IMR-90 (cell line): ENCODE measurements around the gene FAF2. TPM values are rescaled to one million over a fixed set of nuclear protein-coding genes. Genes with fewer than 3 reads are reported as not detected.

ENCODE experiments used
- ATAC-seq: fragments of 200-7000 bp; cut with Tn5 transposase; 2 replicates; pipeline ENCODE4 v1.9.1; 2020; ENCODE audit warnings: low read depth, mild to moderate bottlenecking, moderate library complexity
- BruUV-seq: library from RNA; stranded (reverse); fragments of 400-500 nt; replicated peaks from 2 replicates; lab custom pipeline; 2021; lab: Mats Ljungman, UMichigan
- CTCF ChIA-PET: fragments of 300-600 bp; formaldehyde crosslinking; extraction: SDS; loops from one replicate; lab custom pipeline; 2021; ENCODE audit warnings: antibody characterized with exemption; lab: Yijun Ruan, JAX
- POLR2A ChIA-PET: fragments of 300-600 bp; sonication (Branson Sonifier 250); formaldehyde crosslinking; loops from one replicate; lab custom pipeline; 2022; ENCODE audit warnings: antibody characterized with exemption; ENCODE audit not compliant: unreplicated experiment; lab: Charles Lee
- DNase-seq: peaks from one replicate; pipeline ENCODE4 v3.0.0; 2013
- H2AFZ ChIP-seq: replicated peaks from 2 replicates; pipeline ENCODE3; 2013; ENCODE audit warnings: low read length, mild to moderate bottlenecking; ENCODE audit not compliant: poor library complexity
- H2AK5ac ChIP-seq: 2 replicates; pipeline ENCODE4 v1.6.1; 2013; ENCODE audit warnings: low read depth, low read length, inconsistent platforms
- H2AK9ac ChIP-seq: replicated peaks from 2 replicates; pipeline ENCODE3; 2013; ENCODE audit warnings: mild to moderate bottlenecking, low read depth, low read length, moderate library complexity; ENCODE audit not compliant: poor library complexity
- H2BK120ac ChIP-seq: 2 replicates; pipeline ENCODE4 v1.6.1; 2013; ENCODE audit warnings: low read depth, low read length, inconsistent platforms
- H2BK15ac ChIP-seq: 3 replicates; pipeline ENCODE4 v1.6.1; 2013; ENCODE audit warnings: low read depth, low read length, inconsistent platforms
- H2BK20ac ChIP-seq: 2 replicates; pipeline ENCODE4 v1.6.1; 2013; ENCODE audit warnings: low read depth, mild to moderate bottlenecking, inconsistent platforms, low read length, moderate library complexity
- H2BK5ac ChIP-seq: 2 replicates; pipeline ENCODE4 v1.6.1; 2013; ENCODE audit warnings: mild to moderate bottlenecking, low read depth, low read length, inconsistent platforms; ENCODE audit not compliant: poor library complexity, severe bottlenecking
- H3K14ac ChIP-seq: replicated peaks from 2 replicates; pipeline ENCODE4 v1.6.1; 2013; ENCODE audit warnings: low read depth, low read length, inconsistent platforms
- H3K18ac ChIP-seq: 2 replicates; pipeline ENCODE4 v1.6.1; 2013; ENCODE audit warnings: low read depth, low read length, control low read depth
- H3K23ac ChIP-seq: 2 replicates; pipeline ENCODE4 v1.6.1; 2013; ENCODE audit warnings: low read depth, low read length, inconsistent platforms
- H3K27ac ChIP-seq: 2 replicates; pipeline ENCODE4 v1.5.1; 2013; ENCODE audit warnings: mild to moderate bottlenecking, control low read depth, low read length; ENCODE audit not compliant: insufficient read depth
- H3K27me3 ChIP-seq: 2 replicates; pipeline ENCODE4 v1.6.1; 2013; ENCODE audit warnings: low read length; ENCODE audit not compliant: control insufficient read depth, insufficient read depth
- H3K36me3 ChIP-seq: 2 replicates; pipeline ENCODE4 v1.6.1; 2013; ENCODE audit warnings: low read length, mixed read lengths; ENCODE audit not compliant: control insufficient read depth, insufficient read depth
- H3K4ac ChIP-seq: 2 replicates; pipeline ENCODE4 v1.6.1; 2013; ENCODE audit warnings: low read depth, low read length, inconsistent platforms
- H3K4me1 ChIP-seq: 2 replicates; pipeline ENCODE4 v1.6.1; 2013; ENCODE audit warnings: low read length, mixed read lengths; ENCODE audit not compliant: control insufficient read depth, insufficient read depth
- H3K4me2 ChIP-seq: 2 replicates; pipeline ENCODE4 v1.6.1; 2013; ENCODE audit warnings: low read depth, mild to moderate bottlenecking, control low read depth, low read length, moderate library complexity
- H3K4me3 ChIP-seq: 2 replicates; pipeline ENCODE4 v1.5.1; 2013; ENCODE audit warnings: low read depth, mild to moderate bottlenecking, control low read depth, low read length, moderate library complexity; ENCODE audit not compliant: insufficient read depth
- H3K56ac ChIP-seq: 2 replicates; pipeline ENCODE4 v1.6.1; 2013; ENCODE audit warnings: low read length, inconsistent platforms; ENCODE audit not compliant: insufficient read depth; ENCODE audit errors: extremely low read depth
- H3K79me1 ChIP-seq, 2 experiments: 2 replicates each; pipeline ENCODE4 v1.6.1; 2013; ENCODE audit warnings: low read length in 2 of 2, inconsistent platforms in 1 of 2, low read depth in 1 of 2
- H3K9ac ChIP-seq: 2 replicates; pipeline ENCODE4 v1.6.1; 2013; ENCODE audit warnings: low read depth, low read length, control low read depth
- H3K9me1 ChIP-seq: 2 replicates; pipeline ENCODE4 v1.6.1; 2013; ENCODE audit warnings: low read length, inconsistent platforms; ENCODE audit not compliant: insufficient read depth
- H3K9me3 ChIP-seq: 2 replicates; pipeline ENCODE4 v1.6.1; 2013; ENCODE audit warnings: low read length; ENCODE audit not compliant: control insufficient read depth, insufficient read depth
- H4K20me1 ChIP-seq: 2 replicates; pipeline ENCODE4 v1.6.1; 2013; ENCODE audit warnings: low read length, inconsistent platforms; ENCODE audit not compliant: insufficient read depth
- H4K5ac ChIP-seq: 2 replicates; pipeline ENCODE4 v1.6.1; 2013; ENCODE audit warnings: mild to moderate bottlenecking, low read depth, low read length, control low read depth
- H4K8ac ChIP-seq, 2 experiments: 2 replicates each; pipeline ENCODE4 v1.6.1; 2013; ENCODE audit warnings: low read depth in 2 of 2, low read length in 2 of 2, control low read depth in 1 of 2, inconsistent platforms in 1 of 2
- H4K91ac ChIP-seq: 2 replicates; pipeline ENCODE4 v1.6.1; 2013; ENCODE audit warnings: low read depth, low read length, inconsistent platforms; ENCODE audit not compliant: insufficient read depth
- CEBPB ChIP-seq: IDR thresholded peaks from 2 replicates; pipeline ENCODE4 v1.6.1; 2012; ENCODE audit warnings: low read depth, low read length, improper control_type of control experiment
- CHD1 ChIP-seq: IDR thresholded peaks from 2 replicates; pipeline ENCODE4 v1.6.1; 2012; ENCODE audit warnings: low read depth, low read length, improper control_type of control experiment
- CTCF ChIP-seq: conservative IDR thresholded peaks from 2 replicates; pipeline ENCODE4 v1.5.1; 2012; ENCODE audit warnings: mild to moderate bottlenecking, low read depth, low read length, improper control_type of control experiment
- ELK1 ChIP-seq: fragments of 150-350 bp; IDR thresholded peaks from 2 replicates; pipeline ENCODE4 v1.6.1; 2016; ENCODE audit warnings: low read depth, mild to moderate bottlenecking, low read length, moderate library complexity, borderline replicate concordance
- FOS ChIP-seq: fragments of 150-350 bp; IDR thresholded peaks from 2 replicates; pipeline ENCODE4 v1.6.1; 2016; ENCODE audit warnings: low read depth, low read length
- MAFK ChIP-seq: IDR thresholded peaks from 2 replicates; pipeline ENCODE4 v1.6.1; 2012; ENCODE audit warnings: low read depth, low read length, improper control_type of control experiment
- MAZ ChIP-seq: IDR thresholded peaks from 2 replicates; pipeline ENCODE4 v1.6.1; 2012; ENCODE audit warnings: low read depth, mild to moderate bottlenecking, low read length, improper control_type of control experiment, moderate library complexity, borderline replicate concordance
- MXI1 ChIP-seq: IDR thresholded peaks from 2 replicates; pipeline ENCODE4 v1.6.1; 2012; ENCODE audit warnings: low read depth, mild to moderate bottlenecking, low read length, moderate library complexity, borderline replicate concordance
- NFE2L2 ChIP-seq: fragments of 150-350 bp; IDR thresholded peaks from 2 replicates; pipeline ENCODE4 v1.6.1; 2016; ENCODE audit warnings: low read depth, mild to moderate bottlenecking, low read length
- RAD21 ChIP-seq: IDR thresholded peaks from 2 replicates; pipeline ENCODE4 v1.6.1; 2012; ENCODE audit warnings: low read length, improper control_type of control experiment
- RCOR1 ChIP-seq: IDR thresholded peaks from 2 replicates; pipeline ENCODE4 v1.6.1; 2012; ENCODE audit warnings: mild to moderate bottlenecking, low read length, improper control_type of control experiment; ENCODE audit not compliant: insufficient replicate concordance
- RFX5 ChIP-seq: IDR thresholded peaks from 2 replicates; pipeline ENCODE4 v1.8.0; 2012; ENCODE audit warnings: low read depth, mild to moderate bottlenecking, low read length, moderate library complexity
- WGBS, 2 experiments: methylation state at CpG; one replicate each; pipeline versions ENCODE4 v1.1.5 to v1.1.7; 2013; ENCODE audit warnings: missing lambda C conversion rate in 2 of 2; ENCODE audit not compliant: insufficient read length in 1 of 2; ENCODE audit errors: extremely low coverage in 2 of 2; 5-methylcytosine and 5-hydroxymethylcytosine counted together
- dilution Hi-C: fragments of 300-500 bp; cut with HindIII; formaldehyde crosslinking; loops from one replicate; pipeline ENCODE4 v1.14.3; 2018; ENCODE audit warnings: low sequenced_read_pairs; ENCODE audit not compliant: unreplicated experiment
- in situ Hi-C: fragments of 300-500 bp; cut with MboI; formaldehyde crosslinking; loops from 3 replicates; pipeline ENCODE4 v1.14.3; 2019; ENCODE audit warnings: low sequenced_read_pairs, inconsistent platforms, mixed read lengths
- intact Hi-C: fragments of 100-400 bp; cut with micrococcal nuclease; formaldehyde crosslinking; loops from 2 replicates; pipeline ENCODE4 v1.10.0; 2022
- polyA plus RNA-seq, 3 experiments: library from polyadenylated mRNA; depleted of rRNA; stranded (reverse); fragments of >200 nt; gene quantifications; 2 replicates each; pipeline ENCODE4 v1.2.3, GENCODE V29; 2012; ENCODE audit warnings: low replicate concordance in 1 of 3
- total RNA-seq: library from RNA; depleted of rRNA; stranded (reverse); fragments of >200 nt; gene quantifications from 2 replicates; pipeline ENCODE4 v1.2.3, GENCODE V29; 2012
- TF ChIP-seq, protein P1 (sequence below): fragments of 150-350 bp; IDR thresholded peaks from 2 replicates; pipeline ENCODE4 v1.6.1; 2017; ENCODE audit warnings: mild to moderate bottlenecking, antibody characterized with exemption, low read length, low read depth

Gene FAF2
- total and polyA plus RNA-seq, 2 of the 4 experiments (the other 2 are of a cell fraction): 32.9 to 47.0 TPM

- Histone ChIP-seq H3K56ac (no peak overlapping the region), H3K4me3 (no peak overlapping the region), H3K36me3 (peaks cover 7% of the 10 kb centered on the region; the same call in 1 of the 2 replicates), H3K9me1 (peaks cover 5% of the 10 kb centered on the region), H2BK5ac (no peak overlapping the region), H3K18ac (no peak overlapping the region), H4K20me1 (peaks cover 16% of the 10 kb centered on the region; the same call in 1 of the 2 replicates), H2BK20ac (no peak overlapping the region), H4K8ac (no peak overlapping the region), H3K27ac (no peak overlapping the region), H3K9ac (no peak overlapping the region), H3K79me1 (peaks cover 18 to 70% of the 10 kb centered on the region in 2 experiments), H3K23ac (no peak overlapping the region), H3K4me2 (no peak overlapping the region), H3K14ac (no peak overlapping the region), H2BK15ac (no peak overlapping the region), H2AK5ac (no peak overlapping the region), H3K4ac (no peak overlapping the region), H3K9me3 (no peaks in the 10 kb centered on the region), H3K27me3 (no peaks in the 10 kb centered on the region), H4K91ac (no peak overlapping the region), H2AFZ (no peak overlapping the region), H3K4me1 (peaks cover 8% of the 10 kb centered on the region), H2AK9ac (no peak overlapping the region), H4K5ac (no peak overlapping the region), H2BK120ac (no peak overlapping the region)
- dilution Hi-C loops (no loop called here), in situ Hi-C loops (no loop called here), intact Hi-C loops (no loop called here)
- BruUV-seq: no TSS peak
- DNase-seq (peak; percentile 56), ATAC-seq (peak; percentile 16; the same call in 1 of the 2 replicates)
- WGBS, 2 experiments: no CpG with 5 or more reads among the region's 1 CpG
- POLR2A ChIA-PET: no interaction called here
- TF ChIP-seq RFX5: no peak
- no peak for TF ChIP-seq MXI1
- TF ChIP-seq RAD21: no peak
- TF ChIP-seq CHD1: no peak
- no peak for TF ChIP-seq RCOR1
- TF ChIP-seq, protein P1, sequence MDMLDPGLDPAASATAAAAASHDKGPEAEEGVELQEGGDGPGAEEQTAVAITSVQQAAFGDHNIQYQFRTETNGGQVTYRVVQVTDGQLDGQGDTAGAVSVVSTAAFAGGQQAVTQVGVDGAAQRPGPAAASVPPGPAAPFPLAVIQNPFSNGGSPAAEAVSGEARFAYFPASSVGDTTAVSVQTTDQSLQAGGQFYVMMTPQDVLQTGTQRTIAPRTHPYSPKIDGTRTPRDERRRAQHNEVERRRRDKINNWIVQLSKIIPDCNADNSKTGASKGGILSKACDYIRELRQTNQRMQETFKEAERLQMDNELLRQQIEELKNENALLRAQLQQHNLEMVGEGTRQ: no peak
- TF ChIP-seq FOS: no peak
- no peak for TF ChIP-seq MAZ
- no peak for TF ChIP-seq NFE2L2
- no peak for TF ChIP-seq ELK1
- TF ChIP-seq MAFK: no peak
- TF ChIP-seq CTCF: no peak
- no peak for TF ChIP-seq CEBPB
- CTCF ChIA-PET: no interaction called here
Observed at GRCh38 chr5:176474476-176474875, 26.3 kb downstream of the FAF2 start.
